ENCODE data around the gene LIPC.

DNA sequence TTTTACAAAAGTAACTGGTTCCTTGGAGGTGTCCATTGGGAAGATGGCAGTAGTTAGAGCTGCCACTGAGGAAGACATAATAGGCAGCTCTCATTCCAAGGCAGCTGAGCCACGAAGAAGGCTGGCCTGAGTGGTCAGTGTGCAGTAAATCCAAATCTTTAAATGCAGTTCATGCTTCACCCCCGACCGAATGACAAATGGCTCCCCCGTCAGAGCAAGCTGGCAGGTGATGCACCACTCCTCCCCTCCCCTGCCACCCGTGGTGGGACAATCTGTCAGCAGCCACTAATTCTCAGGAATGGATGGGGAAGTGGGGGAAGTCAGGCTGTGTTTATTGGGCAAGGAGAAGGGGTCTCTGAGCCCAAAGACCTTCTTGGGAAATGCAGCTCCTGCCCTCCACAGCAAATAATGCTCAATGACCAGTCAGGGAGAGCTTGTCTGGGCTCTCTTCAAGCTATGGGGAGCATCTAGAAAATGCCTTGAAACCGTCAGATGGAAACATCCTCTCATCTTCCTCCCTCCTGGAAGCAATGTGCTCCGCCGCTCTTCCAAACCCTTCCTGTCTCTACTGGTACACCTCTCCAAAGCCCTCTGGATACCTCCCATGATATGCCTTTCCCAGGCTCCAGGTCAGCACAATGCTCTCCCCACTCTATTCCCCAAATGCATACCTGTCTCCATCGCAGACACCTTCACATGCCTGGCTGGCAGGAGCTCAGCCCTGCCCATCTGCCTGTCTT lies 65.4 kb downstream of the LIPC start:
- TF ChIP-seq EZH2 (IDR thresholded peaks at IDR 0.05; ENCODE audit: insufficient read depth, poor library complexity, severe bottlenecking), result no peak
- no peak for TF ChIP-seq EZH2phosphoT487 (IDR thresholded peaks at IDR 0.05; ENCODE audit: insufficient read depth, low read depth)

Data from GM23248 (cell line).